Epidermal melanocyte (primary cell): ENCODE measurements around the gene NRDC.
"Not testable (repeated sequence)": the region's sequence is repeated elsewhere in the genome, so short reads cannot be mapped to it uniquely, and the experiment has no call there.

ENCODE experiments used
- DNase-seq: peaks from one replicate; pipeline ENCODE4 v3.0.0; 2011; ENCODE audit warnings: low spot score; ENCODE audit not compliant: insufficient read length

Gene NRDC

DNA sequence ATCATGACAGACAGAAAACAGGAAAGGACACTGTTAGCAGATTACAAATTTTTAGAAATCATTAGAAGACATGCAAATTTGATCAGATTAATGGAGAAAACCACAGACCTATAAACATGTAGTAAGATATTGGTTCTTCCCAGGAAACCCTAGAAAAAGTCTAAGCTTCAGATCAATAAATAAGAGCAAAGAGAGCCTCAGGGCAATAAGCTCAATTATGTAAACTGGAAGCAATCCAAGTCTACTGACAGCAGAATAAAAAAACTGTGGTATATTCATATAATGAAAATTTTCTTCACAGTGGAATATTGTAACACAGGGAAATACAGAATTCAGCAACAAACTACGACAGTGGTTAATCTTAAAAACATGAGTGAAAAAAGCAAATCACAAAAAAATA lies 36.3 kb downstream of the NRDC start:
- DNase-seq, result peak; percentile 26

- no peak for DNase-seq
Observed at GRCh38 chr1:51840743-51841461, 37.6 kb downstream of the NRDC start.

DNA sequence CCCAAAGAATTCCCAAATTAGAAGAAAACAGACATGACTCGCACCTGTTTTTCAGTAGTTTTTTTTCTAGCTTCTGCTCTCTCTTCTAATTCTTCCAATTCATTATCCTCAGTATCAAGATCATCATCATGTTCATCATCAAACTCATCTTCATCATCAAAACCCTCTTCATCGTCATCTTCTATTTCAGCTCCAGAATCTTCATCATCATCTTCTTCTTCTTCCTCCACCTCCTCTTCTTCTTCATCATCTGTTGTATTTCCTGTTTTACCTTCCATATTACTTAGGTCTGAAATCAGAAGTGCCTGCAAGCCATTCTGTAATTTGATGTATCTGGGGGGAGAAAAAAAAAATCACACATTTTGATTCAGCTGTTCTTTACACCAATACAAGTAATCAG lies 38.3 kb downstream of the NRDC start:
- no peak for DNase-seq

GRCh38 chr1:51839094-51839493 lies 39.4 kb downstream of the NRDC start:
- DNase-seq, result no peak

GRCh38 chr1:51837243-51837642 lies 41.3 kb downstream of the NRDC start:
- DNase-seq, result no peak

DNA sequence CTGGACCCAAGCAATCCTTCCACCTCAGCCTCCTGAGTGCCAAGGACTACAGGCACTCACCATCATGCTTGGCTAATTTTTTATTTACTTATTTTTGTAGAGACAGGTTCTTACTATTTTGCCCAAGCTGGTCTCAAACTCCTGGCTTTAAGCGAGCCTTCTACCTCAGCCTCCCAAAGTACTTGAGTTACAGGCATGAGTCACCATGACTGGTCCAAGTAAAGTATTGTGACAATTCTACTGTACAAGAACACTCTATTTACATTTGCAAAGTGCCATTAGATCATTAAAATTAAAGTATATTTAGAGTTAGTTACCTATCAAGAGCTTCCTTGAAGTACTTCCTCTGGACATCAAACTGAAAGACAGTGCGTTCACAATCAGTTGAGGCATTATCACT lies 44.8 kb downstream of the NRDC start:
- no peak for DNase-seq

DNA sequence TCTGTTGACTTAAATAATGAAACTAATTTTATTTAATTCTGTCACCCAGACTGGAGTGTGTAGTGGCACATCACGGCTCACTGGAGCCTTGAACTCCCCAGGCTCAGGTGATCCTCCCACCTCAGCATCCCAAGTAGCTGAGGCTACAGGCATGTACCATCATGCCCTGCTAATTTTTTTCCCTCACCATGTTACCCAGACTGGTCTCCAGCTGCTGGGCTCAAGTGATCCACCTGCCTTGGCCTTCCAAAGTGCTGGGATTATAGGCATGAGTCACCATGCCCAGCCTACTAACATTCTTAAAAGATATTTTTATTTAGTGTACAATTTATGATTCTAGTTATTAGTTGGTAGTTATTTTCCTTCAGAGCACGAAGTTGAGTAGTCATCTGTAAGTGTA lies 49.5 kb downstream of the NRDC start:
- no peak for DNase-seq

- DNase-seq, result no peak
Observed at GRCh38 chr1:51819810-51820209, 58.7 kb downstream of the NRDC start.

DNA sequence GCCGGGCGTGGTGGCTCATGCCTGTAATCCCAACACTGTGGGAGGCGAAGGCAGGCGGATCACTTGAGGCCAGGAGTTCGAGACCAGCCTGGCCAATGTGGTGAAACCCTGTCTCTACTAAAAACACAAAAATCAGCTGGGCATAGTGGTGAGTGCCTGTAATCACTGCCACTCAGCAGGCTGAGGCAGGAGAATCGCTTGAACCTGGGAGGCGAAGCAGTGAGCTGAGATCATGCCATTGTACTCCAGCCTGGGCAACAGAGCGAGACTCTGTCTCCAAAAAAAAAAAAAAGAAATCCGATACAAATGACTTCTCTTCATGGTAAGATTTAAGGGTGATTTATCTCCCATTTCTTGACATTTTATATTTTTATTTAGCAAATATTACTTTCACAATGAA lies 59.5 kb downstream of the NRDC start:
- not testable (repeated sequence) for DNase-seq

GRCh38 chr1:51818487-51818886 lies 60.0 kb downstream of the NRDC start:
- no peak for DNase-seq

GRCh38 chr1:51814513-51814912 lies 64.0 kb downstream of the NRDC start:
- DNase-seq, result no peak

DNA sequence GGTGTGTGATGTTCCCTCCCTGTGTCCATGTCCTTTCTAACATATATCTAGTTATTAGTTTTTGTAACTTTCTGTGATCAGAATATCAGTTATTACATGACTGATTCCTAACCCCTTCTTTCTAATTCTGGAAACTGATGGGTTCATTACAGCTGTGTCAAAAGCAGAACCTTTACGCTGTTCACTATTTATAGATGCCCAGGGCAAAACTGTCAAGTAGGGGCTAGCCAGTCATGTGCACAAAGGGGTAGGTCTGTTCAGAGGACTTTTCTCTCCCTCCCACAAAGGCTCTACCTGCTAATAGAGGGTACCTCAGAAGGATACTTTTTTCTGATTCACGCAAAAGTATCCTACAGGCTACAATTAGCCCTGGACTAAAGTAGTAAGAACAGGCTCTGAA lies 79.2 kb downstream of the NRDC start:
- DNase-seq, result no peak

GRCh38 chr1:51794868-51795267 lies 83.7 kb downstream of the NRDC start:
- no peak for DNase-seq

- DNase-seq, result no peak
Observed at GRCh38 chr1:51794260-51794659, 84.3 kb downstream of the NRDC start.

DNA sequence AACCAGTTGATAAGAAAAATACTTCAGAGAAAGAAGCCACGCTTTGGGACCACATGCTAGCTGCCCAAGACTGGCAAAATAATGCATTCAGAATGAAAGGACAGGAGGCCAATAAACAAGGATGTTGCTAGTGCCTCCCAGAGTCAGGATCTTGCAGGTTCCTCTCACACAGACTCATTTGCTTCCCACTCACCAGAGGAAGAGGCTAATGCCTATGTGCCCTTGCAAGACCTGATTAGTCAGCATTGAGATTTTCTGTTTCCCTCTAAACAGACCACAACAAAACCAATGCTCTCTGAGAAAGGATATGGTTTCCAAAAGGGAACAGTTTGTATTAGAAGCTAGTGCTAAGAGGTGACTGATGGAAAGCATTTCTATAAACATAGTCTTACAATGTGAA lies 85.7 kb downstream of the NRDC start:
- DNase-seq, result no peak

- DNase-seq, result no peak
Observed at GRCh38 chr1:51791888-51792287, 86.6 kb downstream of the NRDC start.

DNA sequence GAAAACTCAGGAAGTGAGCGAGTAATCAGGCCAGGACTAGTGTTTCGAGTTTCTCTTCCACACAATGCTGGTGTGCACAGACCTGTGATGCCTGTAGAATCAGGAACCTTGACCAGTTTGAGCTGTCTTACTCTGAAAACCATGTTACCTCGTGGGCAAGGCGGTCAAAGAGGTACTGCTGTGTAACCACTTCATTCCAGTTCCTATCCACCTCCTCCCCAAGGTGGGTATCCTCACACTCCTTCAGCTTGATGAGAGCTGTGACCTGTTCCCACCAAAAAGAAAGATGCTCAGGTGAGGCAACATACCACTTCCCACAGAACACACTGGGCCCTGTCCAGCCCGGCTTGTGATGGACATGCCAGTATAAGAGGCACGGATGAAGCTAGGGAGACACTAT lies 88.1 kb downstream of the NRDC start:
- DNase-seq, result no peak

GRCh38 chr1:51789342-51789741 lies 89.2 kb downstream of the NRDC start:
- no peak for DNase-seq

DNA sequence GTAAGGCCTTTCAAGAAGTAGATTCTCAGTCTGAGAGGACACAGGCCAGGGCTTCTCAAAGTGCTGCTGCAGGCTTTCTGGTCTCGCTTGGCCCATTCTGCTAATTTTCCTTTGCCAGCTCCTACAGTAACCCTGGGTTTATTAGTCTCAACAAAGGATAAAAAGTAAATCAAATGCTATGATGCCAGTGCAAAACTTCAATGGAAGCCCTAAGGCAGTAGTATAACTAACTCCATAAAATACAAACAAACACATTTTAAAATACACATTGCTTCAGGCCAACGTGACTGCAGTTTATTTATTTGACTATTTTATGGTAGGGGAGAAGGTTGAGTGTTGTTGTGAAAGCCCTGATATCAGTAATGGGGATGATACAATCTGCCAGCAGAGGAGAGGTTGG lies 89.6 kb downstream of the NRDC start:
- DNase-seq, result no peak

GRCh38 chr1:51784997-51785421 lies 93.5 kb downstream of the NRDC start:
- no peak for DNase-seq

DNA sequence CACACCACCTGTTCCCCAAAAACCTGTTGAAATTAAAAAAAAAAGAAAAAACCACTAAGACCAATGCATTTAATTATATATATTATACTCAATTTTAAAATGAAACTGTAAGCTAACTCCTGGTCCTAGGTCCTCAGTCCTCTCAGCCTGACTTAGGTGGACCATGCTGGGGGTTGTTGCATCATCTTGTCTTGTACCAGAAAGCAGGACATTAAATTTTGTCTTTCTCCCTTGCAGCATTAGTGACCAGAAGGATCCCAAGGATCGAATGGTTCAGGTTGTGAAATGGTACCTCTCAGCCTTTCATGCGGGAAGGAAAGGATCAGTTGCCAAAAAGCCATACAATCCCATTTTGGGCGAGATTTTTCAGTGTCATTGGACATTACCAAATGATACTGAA lies 97.6 kb downstream of the NRDC start:
- no peak for DNase-seq

DNA sequence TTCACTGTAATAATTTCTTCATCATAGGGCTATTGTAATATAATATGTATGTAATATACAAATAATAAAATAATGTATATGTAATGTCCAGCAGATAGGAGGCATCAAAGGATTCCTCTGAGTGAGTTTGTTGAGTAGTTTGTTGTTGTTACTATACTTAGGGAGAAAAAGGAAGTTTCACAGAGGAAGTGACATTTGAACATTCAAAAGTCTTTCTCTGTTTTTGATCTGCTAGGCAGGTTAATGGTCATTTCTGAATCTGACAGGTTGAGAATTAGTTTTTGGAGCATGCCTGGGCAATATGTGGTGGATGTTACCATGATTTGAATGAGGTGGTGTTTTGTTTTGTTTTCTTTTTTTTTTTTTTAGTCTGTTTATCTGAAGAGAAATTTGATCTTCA lies 102.1 kb downstream of the NRDC start:
- no peak for DNase-seq

DNA sequence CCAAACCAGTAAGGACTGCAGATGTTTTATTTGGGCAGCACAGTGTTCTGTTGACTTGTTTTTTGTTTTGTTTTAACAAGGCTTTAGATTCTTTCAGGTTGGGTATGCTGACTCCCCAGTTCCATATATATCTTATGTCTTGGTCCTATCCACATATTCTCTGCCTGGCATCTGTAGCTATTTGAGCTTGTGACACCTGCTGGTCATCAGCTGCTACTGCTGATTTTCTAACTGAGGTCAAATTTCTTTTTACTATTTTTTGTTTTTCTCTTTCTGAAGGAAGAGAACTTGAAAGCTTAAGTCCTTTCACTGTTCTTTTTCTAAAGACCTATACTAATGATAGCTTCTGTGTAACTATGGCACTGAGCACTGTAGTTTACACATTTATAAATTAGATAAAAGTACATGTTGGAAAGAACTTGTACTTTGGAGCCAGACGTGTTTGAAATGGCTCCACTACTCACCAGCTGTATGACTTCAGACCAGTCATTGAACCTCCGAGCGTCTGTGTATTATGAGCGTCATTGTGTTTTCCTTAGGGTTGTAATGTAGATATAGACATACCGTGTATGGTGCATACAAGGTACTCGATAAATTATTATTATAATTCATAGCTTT lies 109.4 kb downstream of the NRDC start:
- DNase-seq, result peak; percentile 42
